Measurements from ENCODE around the gene COX20. TPM values are rescaled to one million over a fixed set of nuclear protein-coding genes. Genes with fewer than 3 reads are reported as not detected.

COX20 gene
- total and polyA plus RNA-seq, 10 of the 15 experiments (the other 5 are each of a cell fraction or from before 2014, with no cell fraction given): 22.8 to 112 (median 52.7) TPM

DNA sequence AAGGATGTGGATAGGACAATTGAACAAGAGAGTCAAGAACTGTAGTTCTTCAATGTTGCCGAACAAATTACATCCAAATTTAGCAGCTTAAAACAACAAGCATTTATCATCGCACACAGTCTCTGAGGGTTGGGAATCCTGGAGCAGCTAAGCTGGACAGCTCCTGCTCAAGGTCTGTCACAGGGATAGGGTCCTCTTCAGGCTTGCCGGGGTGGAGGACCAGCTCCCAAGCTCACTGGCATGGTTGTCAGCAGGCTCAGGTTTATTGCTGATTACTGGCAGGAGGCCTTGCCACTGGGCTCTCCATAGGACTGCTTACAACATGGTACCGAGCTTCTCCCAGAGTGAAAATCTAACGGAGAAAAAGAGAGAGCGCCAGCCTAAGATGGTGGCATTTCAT is 22.1 kb upstream of the COX20 start:
- Histone ChIP-seq H3K4me2 (ENCODE audit: control insufficient read depth, insufficient read depth) (no peak overlapping the region), H3K9me3 (replicated peaks; ENCODE audit: control insufficient read depth, insufficient read depth, low read length) (no peaks in the 10 kb centered on the region), H3K4me1 (ENCODE audit: control insufficient read depth, insufficient read depth, low read length) (peaks cover 5% of the 10 kb centered on the region), H3K27me3 (replicated peaks in 1 of 2; ENCODE audit: control insufficient read depth in 2 of 2, insufficient read depth in 2 of 2, low read length in 1 of 2) (no peaks in the 10 kb centered on the region), H4K20me1 (ENCODE audit: control insufficient read depth, insufficient read depth) (no peaks in the 10 kb centered on the region), H3K4me3 (no peak overlapping the region), H3K27ac (ENCODE audit: control insufficient read depth, insufficient read depth) (no peak overlapping the region), H2AFZ (ENCODE audit: control insufficient read depth, low read depth, low read length) (no peak overlapping the region), H3K79me2 (ENCODE audit: control insufficient read depth, insufficient read depth, low read length) (no peaks in the 10 kb centered on the region; the same call in 1 of the 2 replicates), H3K9ac (ENCODE audit: control insufficient read depth, insufficient read depth, low read length) (no peak overlapping the region), H3K36me3 (ENCODE audit: control insufficient read depth in 2 of 2, insufficient read depth in 2 of 2, low read length in 1 of 2) (no peaks in the 10 kb centered on the region)
- ChIA-PET SMC1A (ENCODE audit: uncharacterized antibody, unreplicated experiment) (interaction anchor here (0.6 to 7.4 kb wide), 8 partner anchors 10 to 229 kb away, joined by 3 to 55 read pairs (median 4); no protein-coding TSS in a partner anchor), CTCF (interaction anchor here (1.2 to 5.1 kb wide), 3 partner anchors 11 to 229 kb away, joined by 3 to 36 read pairs (median 17); no protein-coding TSS in a partner anchor), POLR2A (interaction anchor here (1.1 to 6.1 kb wide), 2 partner anchors 23 to 77 kb away, joined by 7 to 55 read pairs; partner anchors contain the start of gene COX20), RAD21 (ENCODE audit: unreplicated experiment) (interaction anchor here (0.8 to 4.2 kb wide), 7 partner anchors 9 to 229 kb away, joined by 3 to 28 read pairs (median 14); partner anchors contain the start of gene COX20)
- in situ Hi-C loops (cut with MboI) (no loop called here), intact Hi-C loops (cut with micrococcal nuclease; ENCODE audit: unreplicated experiment) (no loop called here)
- no peak for FAIRE-seq
- WGBS (ENCODE audit: insufficient coverage, insufficient replicate concordance, low lambda C conversion rate, missing lambda C conversion rate): 81% methylated on average over 6 of the region's 6 CpGs
- no peak for TF ChIP-seq MTA2 (IDR thresholded peaks at IDR 0.05; ENCODE audit: low read depth)
- TF ChIP-seq ZNF592 (IDR thresholded peaks at IDR 0.05): no peak
- no peak for TF ChIP-seq CEBPZ (IDR thresholded peaks at IDR 0.05; ENCODE audit: low read depth, low read length)
- TF ChIP-seq ZNF207 (IDR thresholded peaks at IDR 0.05; ENCODE audit: borderline replicate concordance): no peak
- no peak for TF ChIP-seq TCF7 (IDR thresholded peaks at IDR 0.05; ENCODE audit: borderline replicate concordance)
- TF ChIP-seq, protein P1, sequence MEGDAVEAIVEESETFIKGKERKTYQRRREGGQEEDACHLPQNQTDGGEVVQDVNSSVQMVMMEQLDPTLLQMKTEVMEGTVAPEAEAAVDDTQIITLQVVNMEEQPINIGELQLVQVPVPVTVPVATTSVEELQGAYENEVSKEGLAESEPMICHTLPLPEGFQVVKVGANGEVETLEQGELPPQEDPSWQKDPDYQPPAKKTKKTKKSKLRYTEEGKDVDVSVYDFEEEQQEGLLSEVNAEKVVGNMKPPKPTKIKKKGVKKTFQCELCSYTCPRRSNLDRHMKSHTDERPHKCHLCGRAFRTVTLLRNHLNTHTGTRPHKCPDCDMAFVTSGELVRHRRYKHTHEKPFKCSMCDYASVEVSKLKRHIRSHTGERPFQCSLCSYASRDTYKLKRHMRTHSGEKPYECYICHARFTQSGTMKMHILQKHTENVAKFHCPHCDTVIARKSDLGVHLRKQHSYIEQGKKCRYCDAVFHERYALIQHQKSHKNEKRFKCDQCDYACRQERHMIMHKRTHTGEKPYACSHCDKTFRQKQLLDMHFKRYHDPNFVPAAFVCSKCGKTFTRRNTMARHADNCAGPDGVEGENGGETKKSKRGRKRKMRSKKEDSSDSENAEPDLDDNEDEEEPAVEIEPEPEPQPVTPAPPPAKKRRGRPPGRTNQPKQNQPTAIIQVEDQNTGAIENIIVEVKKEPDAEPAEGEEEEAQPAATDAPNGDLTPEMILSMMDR (IDR thresholded peaks at IDR 0.05 in 2 of 3, conservative IDR thresholded peaks at IDR 0.05 in 1 of 3; ENCODE audit: control insufficient read depth in 2 of 3, extremely low read depth in 1 of 3, insufficient read depth in 1 of 3, low read depth in 3 of 3, low read length in 3 of 3): no peak
- TF ChIP-seq, protein P2, sequence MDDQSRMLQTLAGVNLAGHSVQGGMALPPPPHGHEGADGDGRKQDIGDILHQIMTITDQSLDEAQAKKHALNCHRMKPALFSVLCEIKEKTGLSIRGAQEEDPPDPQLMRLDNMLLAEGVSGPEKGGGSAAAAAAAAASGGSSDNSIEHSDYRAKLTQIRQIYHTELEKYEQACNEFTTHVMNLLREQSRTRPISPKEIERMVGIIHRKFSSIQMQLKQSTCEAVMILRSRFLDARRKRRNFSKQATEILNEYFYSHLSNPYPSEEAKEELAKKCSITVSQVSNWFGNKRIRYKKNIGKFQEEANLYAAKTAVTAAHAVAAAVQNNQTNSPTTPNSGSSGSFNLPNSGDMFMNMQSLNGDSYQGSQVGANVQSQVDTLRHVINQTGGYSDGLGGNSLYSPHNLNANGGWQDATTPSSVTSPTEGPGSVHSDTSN (IDR thresholded peaks at IDR 0.05; ENCODE audit: insufficient replicate concordance, low read depth, low read length): no peak
- no peak for TF ChIP-seq SIX5 (IDR thresholded peaks at IDR 0.05; ENCODE audit: low read depth, low read length, severe bottlenecking)
- TF ChIP-seq MXI1 (IDR thresholded peaks at IDR 0.05; ENCODE audit: low read depth, low read length): no peak
- no peak for TF ChIP-seq EZH2 (IDR thresholded peaks at IDR 0.05; ENCODE audit: borderline replicate concordance, control insufficient read depth, low read depth, low read length)
- TF ChIP-seq KAT2A (conservative IDR thresholded peaks at IDR 0.05; ENCODE audit: control insufficient read depth, low read depth, low read length): no peak
- no TSS peak for BruUV-seq (replicated peaks)
- DNase-seq (ENCODE audit: low read depth, low spot score): no peak
- no peak for ATAC-seq
